Naive thymus-derived CD8-positive, alpha-beta T cell (primary cell): Measurements from ENCODE around the gene ADARB2. TPM values are rescaled to one million over a fixed set of nuclear protein-coding genes. Genes with fewer than 3 reads are reported as not detected.

Experiments used
- ATAC-seq, 2 donors: fragments of 150-1000 bp; cut with Tn5 transposase in 1 of 2; sonication (Bioruptor Pico), chemical (Tn5 transposase) in 1 of 2; 1 replicate in 1 of 2; 2 replicates in 1 of 2; pipeline ENCODE4 v1.10.0; 2021; ENCODE audit warnings: mild to moderate bottlenecking in 2 of 2, moderate library complexity in 2 of 2
- POLR2A ChIA-PET: fragments of 350-600 bp; sonication (Branson Sonifier 250); formaldehyde crosslinking; loops from one replicate; lab custom pipeline; 2021; ENCODE audit warnings: antibody characterized with exemption; lab: Charles Lee
- DNase-seq, 10 donors: peaks; one replicate each; pipeline versions ENCODE4 v3.0.0 to v3.0.0-alpha.2; 2020 to 2022
- H3K27ac Mint-ChIP-seq, 10 donors: one replicate each; pipeline ENCODE4 v1.8.0; 2020 to 2022; ENCODE audit warnings: mild to moderate bottlenecking in 10 of 10, mixed read lengths in 10 of 10, moderate library complexity in 4 of 10, inconsistent platforms in 1 of 10
- H3K27me3 Mint-ChIP-seq, 5 donors: one replicate each; pipeline ENCODE4 v1.8.0; 2021 to 2022; ENCODE audit warnings: mixed read lengths in 5 of 5
- H3K36me3 Mint-ChIP-seq, 3 donors: one replicate each; pipeline ENCODE4 v1.8.0; 2020 to 2022; ENCODE audit warnings: mixed read lengths in 3 of 3, mild to moderate bottlenecking in 2 of 3, inconsistent platforms in 1 of 3
- H3K4me1 Mint-ChIP-seq, 4 donors: one replicate each; pipeline ENCODE4 v1.8.0; 2021 to 2022; ENCODE audit warnings: mixed read lengths in 4 of 4
- H3K4me3 Mint-ChIP-seq, 10 donors: one replicate each; pipeline ENCODE4 v1.8.0; 2020 to 2022; ENCODE audit warnings: mild to moderate bottlenecking in 10 of 10, mixed read lengths in 10 of 10, moderate library complexity in 6 of 10, inconsistent platforms in 1 of 10
- H3K9me3 Mint-ChIP-seq, 9 donors: one replicate each; pipeline ENCODE4 v1.8.0; 2020 to 2022; ENCODE audit warnings: mixed read lengths in 9 of 9, mild to moderate bottlenecking in 3 of 9, inconsistent platforms in 1 of 9, moderate library complexity in 1 of 9
- polyA plus RNA-seq, 3 donors: library from polyadenylated mRNA; unstranded; fragments of 300-500 nt; fragmentation: Illumina TruSeq; gene quantifications; one replicate each; pipeline ENCODE4 v1.2.3, GENCODE V29; 2021
- total RNA-seq, 8 experiments: library from RNA in 2 of 8; stranded (reverse) in 2 of 8; gene quantifications; one replicate each; pipeline ENCODE4 v1.2.3 and lab custom pipeline; 2021 to 2026

Gene ADARB2
- total and polyA plus RNA-seq, 5 experiments from 2014 or later = not detected

DNA sequence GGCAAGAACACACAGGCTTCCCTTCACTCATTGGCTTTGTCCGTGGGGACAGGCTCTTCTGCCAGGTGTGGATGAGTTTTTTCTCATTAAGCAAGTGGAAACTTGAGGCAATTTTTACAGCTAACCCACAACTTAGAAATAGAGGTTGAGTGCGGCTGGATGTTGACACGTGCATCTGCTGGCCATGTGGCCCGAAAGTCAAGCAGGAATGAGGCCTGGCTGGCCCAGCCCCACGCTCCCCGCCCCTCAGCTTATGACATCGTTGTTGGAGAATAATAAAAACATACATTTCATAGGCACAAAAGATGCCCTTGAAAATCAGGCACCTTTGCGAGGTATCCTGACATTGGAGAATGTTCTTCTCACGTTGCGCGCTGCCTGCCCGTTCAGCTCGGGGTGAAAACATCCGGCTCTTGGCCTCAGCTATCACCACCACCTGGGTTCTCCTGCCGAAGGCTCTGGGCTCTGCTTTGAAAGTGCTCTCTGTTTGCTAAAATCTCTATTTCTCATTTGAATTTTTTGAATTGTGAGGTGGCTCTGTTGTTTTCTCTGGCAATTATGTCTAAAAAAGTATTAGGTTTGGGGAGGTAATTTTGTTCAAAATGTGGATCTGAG lies 370.4 kb downstream of the ADARB2 start:
- Mint-ChIP-seq H3K27me3 (peaks cover 11 to 53% (median 26%) of the 10 kb centered on the region in 5 donors), H3K4me1 (peaks cover 0 to 2% (median 0%) of the 10 kb centered on the region in 4 donors), H3K36me3 (no peaks in the 10 kb centered on the region), H3K4me3 (no peak overlapping the region), H3K27ac (peak overlapping the region in 1 of 10 donors; percentile 3), H3K9me3 (peaks cover 0 to 3% (median 0%) of the 10 kb centered on the region in 9 donors)
- POLR2A ChIA-PET = no interaction called here
- DNase-seq (no peak), ATAC-seq (no peak)

DNA sequence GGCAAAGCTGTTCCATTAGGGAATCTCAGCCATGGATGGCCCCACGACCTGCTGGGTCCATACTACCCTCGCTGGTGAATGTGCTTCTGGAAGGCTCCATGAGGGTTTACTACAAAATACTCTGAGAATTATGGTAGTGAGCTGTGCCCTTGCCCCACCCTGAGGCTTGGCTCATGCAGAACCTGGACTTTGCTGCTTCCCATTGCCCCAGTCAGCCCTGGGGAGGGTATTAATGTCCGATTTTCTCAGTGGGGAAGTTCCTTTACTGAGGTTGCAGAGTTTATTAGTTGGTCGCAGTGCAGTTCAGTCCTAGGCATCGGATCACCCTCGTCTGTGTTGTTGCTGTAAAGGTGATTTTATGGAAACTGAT lies 371.0 kb downstream of the ADARB2 start:
- no peak overlapping the region for H3K27ac Mint-ChIP-seq
- ATAC-seq (no peak), DNase-seq (no peak)
- H3K4me1 Mint-ChIP-seq = peaks cover 0 to 2% (median 0%) of the 10 kb centered on the region in 4 donors
- no peak overlapping the region for H3K4me3 Mint-ChIP-seq
- POLR2A ChIA-PET = no interaction called here
- H3K36me3 Mint-ChIP-seq = no peaks in the 10 kb centered on the region
- peaks cover 9 to 53% (median 26%) of the 10 kb centered on the region in 5 donors for H3K27me3 Mint-ChIP-seq
- peaks cover 0 to 3% (median 0%) of the 10 kb centered on the region in 9 donors for H3K9me3 Mint-ChIP-seq

DNA sequence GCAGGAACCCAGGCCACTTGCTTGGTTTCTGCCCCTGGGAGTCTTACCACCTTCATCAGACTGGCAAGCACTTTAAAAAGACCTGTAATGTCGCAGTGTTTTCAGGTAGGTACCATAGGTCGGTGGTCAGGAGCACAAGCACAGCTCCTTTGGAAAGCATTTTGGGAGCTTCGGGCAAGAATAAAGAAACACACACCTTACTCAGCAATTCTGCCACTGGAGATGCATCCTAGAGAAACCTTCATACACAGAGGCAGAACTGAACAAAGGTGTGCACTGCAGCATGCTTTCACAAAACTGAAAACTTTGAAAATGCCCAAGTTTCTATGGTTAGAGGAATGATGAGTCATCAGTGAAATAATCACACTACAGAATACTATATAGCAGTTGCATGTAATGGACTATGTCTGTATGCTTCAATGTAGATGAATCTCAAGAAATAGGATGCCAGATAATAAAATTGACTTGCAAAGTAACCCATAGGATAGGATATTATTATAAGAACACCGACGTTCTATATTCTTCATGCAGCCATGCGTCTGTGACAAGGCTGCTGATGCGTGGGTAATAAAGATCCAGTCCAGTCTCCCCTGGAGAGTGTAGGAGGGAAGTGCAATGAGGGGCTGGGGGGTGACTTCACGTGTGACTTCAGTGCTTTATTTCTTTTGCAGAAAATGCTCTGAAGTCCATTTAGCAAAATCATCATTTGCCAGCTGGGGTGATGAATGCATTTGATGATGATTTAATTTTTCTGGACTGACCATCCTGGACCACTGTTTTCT lies 371.6 kb downstream of the ADARB2 start:
- Mint-ChIP-seq H3K27ac (no peak overlapping the region), H3K4me3 (no peak overlapping the region), H3K27me3 (peaks cover 9 to 53% (median 26%) of the 10 kb centered on the region in 5 donors), H3K36me3 (no peaks in the 10 kb centered on the region), H3K4me1 (peaks cover 0 to 2% (median 0%) of the 10 kb centered on the region in 4 donors), H3K9me3 (peaks cover 0 to 3% (median 0%) of the 10 kb centered on the region in 9 donors)
- POLR2A ChIA-PET = no interaction called here
- DNase-seq (no peak), ATAC-seq (no peak)

DNA sequence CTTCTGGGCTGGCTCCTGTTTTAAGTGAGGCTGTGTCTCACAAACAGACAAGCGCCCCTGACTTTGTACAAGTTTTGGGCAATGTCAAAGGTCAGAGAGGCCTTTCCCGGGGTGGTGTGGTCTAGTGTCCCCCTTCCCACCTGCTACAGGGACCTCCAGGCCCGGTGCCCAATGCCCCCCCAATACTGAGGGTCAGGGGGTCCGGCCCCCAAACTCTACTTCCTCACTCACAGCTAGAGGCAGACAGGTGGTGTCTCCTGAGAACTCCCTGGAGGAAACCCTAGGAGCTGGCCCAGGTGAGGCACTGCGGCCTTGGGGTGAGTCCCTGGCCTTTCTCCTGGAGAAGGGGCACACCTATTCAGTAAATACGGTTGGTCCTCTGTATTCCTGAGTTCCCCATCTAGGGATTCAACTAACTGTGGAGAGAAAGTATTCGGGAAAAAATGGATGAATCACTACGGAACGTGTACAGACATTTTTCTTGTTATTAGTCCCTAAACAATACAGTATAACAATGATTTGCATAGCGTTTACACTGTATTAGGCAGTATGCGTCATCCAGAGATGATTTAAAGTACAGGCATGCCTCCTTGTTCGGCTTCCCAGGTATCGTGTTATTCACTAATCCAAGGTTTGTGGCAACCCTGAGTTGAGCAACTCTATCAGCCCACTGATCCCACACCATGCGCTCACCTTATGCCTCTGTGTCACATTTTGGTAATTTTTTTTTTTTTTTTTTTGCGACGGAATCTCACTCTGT lies 373.0 kb downstream of the ADARB2 start:
- Mint-ChIP-seq H3K27me3 (peaks cover 0 to 49% (median 21%) of the 10 kb centered on the region in 5 donors), H3K4me3 (no peak overlapping the region), H3K36me3 (no peaks in the 10 kb centered on the region), H3K9me3 (peaks cover 0 to 3% (median 0%) of the 10 kb centered on the region in 9 donors), H3K4me1 (peaks cover 4 to 8% (median 6%) of the 10 kb centered on the region in 4 donors), H3K27ac (no peak overlapping the region)
- ATAC-seq (no peak), DNase-seq (no peak)
- POLR2A ChIA-PET = no interaction called here

DNA sequence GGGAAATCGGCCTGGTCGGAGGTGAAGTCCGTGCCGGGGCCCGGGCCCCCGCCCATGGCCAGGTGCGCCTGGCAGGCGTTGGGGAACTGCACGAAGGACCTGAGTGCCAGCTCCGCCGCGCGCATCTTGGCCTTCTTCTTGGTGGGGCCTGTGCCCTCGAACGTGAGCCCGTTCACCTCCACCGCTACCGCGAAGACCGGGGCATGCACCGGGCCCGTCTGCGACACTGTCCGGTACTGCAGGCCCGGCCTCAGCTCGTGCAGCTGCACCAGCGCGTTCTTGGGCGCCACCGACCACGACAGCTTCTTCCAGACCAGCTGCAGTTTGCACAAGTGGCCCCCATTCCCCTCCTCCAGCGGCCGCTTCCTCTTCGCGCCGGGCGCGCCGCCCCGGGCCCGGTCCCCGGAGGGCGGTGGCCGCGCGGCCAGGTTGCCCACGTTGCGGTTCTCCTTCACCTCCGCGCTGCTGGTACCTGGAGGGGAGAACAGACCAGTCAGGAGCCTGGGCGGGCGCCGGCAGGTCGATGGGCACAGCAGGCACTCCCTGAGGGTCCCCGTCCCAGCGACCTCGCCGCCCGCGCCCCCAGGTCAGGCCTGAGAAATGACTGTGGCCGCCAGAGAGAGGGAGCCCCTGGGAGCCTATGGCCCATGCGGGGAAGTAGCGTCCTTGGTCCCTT lies 373.7 kb downstream of the ADARB2 start:
- H3K9me3 Mint-ChIP-seq = peaks cover 0 to 3% (median 0%) of the 10 kb centered on the region in 9 donors
- H3K27me3 Mint-ChIP-seq = peaks cover 0 to 51% (median 24%) of the 10 kb centered on the region in 5 donors
- peaks cover 10 to 13% (median 11%) of the 10 kb centered on the region in 4 donors for H3K4me1 Mint-ChIP-seq
- POLR2A ChIA-PET = no interaction called here
- ATAC-seq = no peak
- no peaks in the 10 kb centered on the region for H3K36me3 Mint-ChIP-seq
- H3K4me3 Mint-ChIP-seq = no peak overlapping the region
- H3K27ac Mint-ChIP-seq = no peak overlapping the region
- DNase-seq = no peak

DNA sequence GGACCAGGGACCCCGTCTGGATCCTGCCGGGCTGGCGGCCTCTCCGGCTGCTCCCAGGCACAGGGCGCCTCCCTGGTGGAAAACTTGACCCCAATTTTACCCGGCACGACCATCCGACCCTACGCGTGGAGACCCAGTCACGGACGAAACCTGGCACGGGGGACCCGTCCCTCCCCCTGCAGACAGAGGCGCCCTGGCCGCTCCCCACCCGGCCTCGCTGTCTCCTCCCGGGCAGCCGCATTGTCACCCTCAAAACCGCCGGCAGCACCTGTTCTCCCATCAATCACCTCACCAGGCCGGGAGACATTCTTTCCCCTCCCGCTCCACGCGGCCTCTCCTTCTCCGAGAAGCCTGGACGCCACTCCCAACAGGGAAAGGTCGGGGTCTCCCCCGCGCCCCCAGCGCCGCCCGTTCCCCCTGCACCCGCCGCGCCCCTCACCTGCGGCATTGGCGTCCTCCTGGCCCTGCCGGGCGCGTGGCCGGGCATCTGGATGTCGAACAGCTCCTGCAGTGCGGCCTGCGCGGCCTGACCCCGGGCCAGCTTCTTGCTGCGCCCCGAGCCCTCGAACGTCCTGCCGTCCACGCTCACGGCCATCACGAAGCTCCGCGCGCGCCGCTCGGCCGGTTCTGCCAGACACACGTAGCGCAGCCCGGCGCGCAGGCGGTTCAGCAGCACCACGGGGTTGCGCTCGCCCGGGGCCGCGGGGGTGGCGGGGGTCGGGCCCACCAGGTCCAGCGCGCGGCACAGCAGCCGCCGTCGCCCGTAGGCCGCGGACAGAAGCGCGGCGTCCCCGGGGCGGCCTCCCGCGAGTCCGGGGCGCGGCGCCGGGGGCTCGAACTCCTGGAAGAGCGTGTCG lies 374.5 kb downstream of the ADARB2 start:
- ATAC-seq (no peak), DNase-seq (no peak)
- peaks cover 0 to 46% (median 20%) of the 10 kb centered on the region in 5 donors for H3K27me3 Mint-ChIP-seq
- no peaks in the 10 kb centered on the region for H3K36me3 Mint-ChIP-seq
- POLR2A ChIA-PET = no interaction called here
- peaks cover 0 to 3% (median 0%) of the 10 kb centered on the region in 9 donors for H3K9me3 Mint-ChIP-seq
- no peak overlapping the region for H3K4me3 Mint-ChIP-seq
- no peak overlapping the region for H3K27ac Mint-ChIP-seq
- peaks cover 7 to 16% (median 11%) of the 10 kb centered on the region in 4 donors for H3K4me1 Mint-ChIP-seq

DNA sequence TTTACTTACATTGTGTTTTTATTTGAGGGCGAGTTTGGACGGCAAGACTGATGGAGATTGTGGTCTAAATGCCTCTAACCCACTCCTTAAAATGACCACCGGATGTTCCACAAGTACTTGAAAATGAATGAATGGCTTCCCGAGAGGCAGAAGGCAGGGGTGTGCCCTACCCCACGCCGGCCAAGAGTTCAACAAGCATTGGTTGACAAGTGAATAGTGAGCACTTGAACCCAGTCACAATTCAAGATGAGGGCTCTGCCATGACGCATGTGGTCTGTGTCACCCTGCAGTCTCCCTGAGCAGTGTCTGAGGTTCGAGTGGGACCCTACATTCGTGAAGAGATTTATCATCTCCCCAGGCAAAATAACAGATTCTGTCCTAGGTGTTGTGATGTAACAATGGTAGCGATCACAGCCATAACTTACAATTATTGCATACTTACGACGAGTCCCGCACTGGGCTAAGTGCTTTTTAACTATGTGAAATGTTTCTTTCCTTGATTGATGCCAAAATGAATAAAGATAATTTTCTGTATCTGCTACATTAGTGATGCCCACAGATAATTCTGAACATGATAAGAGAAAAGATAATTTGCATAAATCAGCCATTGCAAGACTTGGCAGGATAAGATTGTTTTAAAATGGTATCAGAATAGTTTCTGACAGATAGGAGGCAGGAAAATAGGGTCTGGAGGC lies 375.8 kb downstream of the ADARB2 start:
- Mint-ChIP-seq H3K36me3 (no peaks in the 10 kb centered on the region), H3K4me1 (peaks cover 7 to 16% (median 11%) of the 10 kb centered on the region in 4 donors), H3K4me3 (no peak overlapping the region), H3K27me3 (peaks cover 3 to 42% (median 24%) of the 10 kb centered on the region in 5 donors), H3K9me3 (peaks cover 0 to 3% (median 0%) of the 10 kb centered on the region in 9 donors), H3K27ac (no peak overlapping the region)
- ATAC-seq (no peak), DNase-seq (no peak)
- POLR2A ChIA-PET = no interaction called here

DNA sequence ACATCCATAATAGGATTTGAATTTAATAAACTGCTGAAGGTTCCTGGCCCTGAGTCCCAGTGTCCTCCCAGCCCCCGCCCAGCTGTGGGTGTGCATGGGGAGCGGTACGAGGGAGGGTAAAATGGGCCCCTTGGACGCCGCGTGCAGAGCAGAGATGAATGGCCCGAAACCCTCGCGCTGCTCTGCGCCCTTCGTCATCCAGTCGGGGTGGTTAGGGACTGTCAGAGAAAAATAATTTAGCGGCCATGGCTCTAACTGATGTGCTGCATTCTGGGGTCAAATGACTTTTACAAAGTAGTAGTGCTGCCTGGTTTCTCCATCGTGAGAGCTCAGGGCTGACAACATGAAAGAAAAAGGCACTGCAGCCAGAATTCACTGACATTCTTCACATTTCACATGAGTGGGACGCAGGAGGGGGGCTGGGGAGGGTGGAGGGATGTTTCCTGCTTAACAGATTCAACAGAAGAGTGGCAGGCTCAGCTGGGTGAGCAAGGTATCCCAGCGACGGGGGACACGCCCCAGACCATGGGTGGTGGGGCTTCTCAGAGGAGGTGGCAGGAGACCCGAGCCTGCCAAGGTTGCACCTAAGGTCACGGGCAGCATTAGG lies 376.7 kb downstream of the ADARB2 start:
- no peak for ATAC-seq
- DNase-seq = no peak
- Mint-ChIP-seq H3K4me3 (no peak overlapping the region), H3K4me1 (peaks cover 7 to 16% (median 11%) of the 10 kb centered on the region in 4 donors), H3K27ac (no peak overlapping the region), H3K27me3 (peaks cover 3 to 34% (median 21%) of the 10 kb centered on the region in 5 donors), H3K36me3 (no peaks in the 10 kb centered on the region), H3K9me3 (peaks cover 0 to 3% (median 0%) of the 10 kb centered on the region in 9 donors)
- POLR2A ChIA-PET = interaction anchor here (0.6 to 0.7 kb wide), 2 partner anchors 278 to 1554 kb away, joined by 3 read pairs; no protein-coding TSS in a partner anchor

DNA sequence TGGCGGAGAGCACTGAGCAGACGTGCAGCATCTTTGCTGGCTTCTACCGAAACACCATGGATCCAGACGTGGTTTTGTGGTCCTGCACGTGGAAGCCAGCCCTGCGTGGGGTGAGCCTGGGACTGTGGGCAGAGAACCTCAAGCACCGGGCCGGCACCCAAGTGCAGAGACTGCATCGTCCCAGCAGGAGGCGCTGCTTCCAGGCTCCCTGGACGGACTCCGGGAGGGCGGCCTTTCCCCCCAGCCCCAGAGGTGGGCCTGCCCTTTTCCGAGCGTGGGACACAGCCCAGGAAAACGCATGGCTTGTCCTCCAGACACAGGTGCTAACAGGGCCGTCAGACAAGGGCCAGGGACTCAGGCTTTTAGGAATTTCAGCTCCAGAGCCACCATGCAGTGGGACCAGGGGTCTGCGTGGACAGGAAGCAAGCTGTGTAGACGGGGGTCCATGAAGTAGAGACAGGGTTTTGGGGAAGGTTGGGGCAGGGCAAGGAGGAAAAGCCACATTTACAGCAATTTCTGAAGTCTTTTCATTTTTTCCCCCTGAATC lies 377.2 kb downstream of the ADARB2 start:
- H3K36me3 Mint-ChIP-seq = no peaks in the 10 kb centered on the region
- POLR2A ChIA-PET = interaction anchor here (0.7 kb wide), 1 partner anchor 278 kb away, joined by 3 read pairs; no protein-coding TSS in a partner anchor
- peaks cover 3 to 33% (median 21%) of the 10 kb centered on the region in 5 donors for H3K27me3 Mint-ChIP-seq
- peaks cover 7 to 16% (median 11%) of the 10 kb centered on the region in 4 donors for H3K4me1 Mint-ChIP-seq
- peaks cover 0 to 3% (median 0%) of the 10 kb centered on the region in 9 donors for H3K9me3 Mint-ChIP-seq
- H3K27ac Mint-ChIP-seq = peak overlapping the region in 1 of 10 donors; percentile 44
- ATAC-seq (no peak), DNase-seq (no peak)
- H3K4me3 Mint-ChIP-seq = no peak overlapping the region

DNA sequence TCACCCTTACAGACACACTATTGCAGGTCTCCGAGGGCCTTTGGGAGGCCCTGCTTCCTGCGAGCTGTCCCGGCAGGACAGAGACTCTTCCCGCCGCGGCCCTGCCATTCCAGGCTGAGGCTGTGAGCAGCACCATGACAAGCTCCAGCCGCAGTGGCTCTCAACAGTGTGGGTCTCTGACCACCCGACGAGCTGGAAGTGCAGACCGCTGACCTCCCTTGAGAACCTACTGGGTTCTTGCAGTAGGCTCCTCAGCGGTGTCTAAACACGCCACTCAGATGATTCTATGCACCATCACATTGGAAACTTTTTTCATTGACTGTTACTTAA lies 377.7 kb downstream of the ADARB2 start:
- DNase-seq (no peak), ATAC-seq (no peak)
- peaks cover 7 to 16% (median 11%) of the 10 kb centered on the region in 4 donors for H3K4me1 Mint-ChIP-seq
- POLR2A ChIA-PET = no interaction called here
- peak overlapping the region in 1 of 10 donors; percentile 70 for H3K27ac Mint-ChIP-seq
- no peaks in the 10 kb centered on the region for H3K9me3 Mint-ChIP-seq
- H3K4me3 Mint-ChIP-seq = peak overlapping the region in 2 of 10 donors; percentile 15 to 37
- H3K27me3 Mint-ChIP-seq = peaks cover 3 to 32% (median 21%) of the 10 kb centered on the region in 5 donors
- H3K36me3 Mint-ChIP-seq = no peaks in the 10 kb centered on the region
